ENCODE results near the gene MLNR.

Gene MLNR

GRCh38 chr13:49220036-49220855 is at the start of gene MLNR:
Gene MLNR, plus strand, starts transcription at chr13:49220338. Its CDS starts 0 bp downstream, at chr13:49220338.
- no peak for DNase-seq (ENCODE audit: low read depth)

- DNase-seq (ENCODE audit: low read depth): no peak
These were observed 48.8 kb upstream of the MLNR start for GRCh38 chr13:49171359-49171758.

GRCh38 chr13:49183672-49184325 is 36.3 kb upstream of the MLNR start:
- no peak for DNase-seq (ENCODE audit: low read depth)

GRCh38 chr13:49184621-49185020 is 35.5 kb upstream of the MLNR start:
- no peak for DNase-seq (ENCODE audit: low read depth)

GRCh38 chr13:49185264-49185663 is 34.9 kb upstream of the MLNR start:
- no peak for DNase-seq (ENCODE audit: low read depth)

GRCh38 chr13:49190901-49191300 is 29.2 kb upstream of the MLNR start:
- no peak for DNase-seq (ENCODE audit: low read depth)

- no peak for DNase-seq (ENCODE audit: low read depth)
These were observed 13.5 kb upstream of the MLNR start for GRCh38 chr13:49206641-49207040.

- DNase-seq (ENCODE audit: low read depth): no peak
These were observed 11.5 kb upstream of the MLNR start for GRCh38 chr13:49208619-49209018.

- no peak for DNase-seq (ENCODE audit: low read depth)
These were observed 10.0 kb upstream of the MLNR start for GRCh38 chr13:49210114-49210513.

GRCh38 chr13:49210669-49211068 is 9.5 kb upstream of the MLNR start:
- DNase-seq (ENCODE audit: low read depth): no peak

- DNase-seq (ENCODE audit: low read depth): no peak
These were observed 6.6 kb upstream of the MLNR start for GRCh38 chr13:49213539-49213938.

GRCh38 chr13:49213997-49214916 is 5.9 kb upstream of the MLNR start:
- DNase-seq (ENCODE audit: low read depth): no peak

- no peak for DNase-seq (ENCODE audit: low read depth)
These were observed 5.2 kb upstream of the MLNR start for GRCh38 chr13:49214917-49215376.

GRCh38 chr13:49216334-49216733 is 3.8 kb upstream of the MLNR start:
- DNase-seq (ENCODE audit: low read depth): no peak

- no peak for DNase-seq (ENCODE audit: low read depth)
These were observed 2.1 kb upstream of the MLNR start for GRCh38 chr13:49217962-49218492.

- no peak for DNase-seq (ENCODE audit: low read depth)
These were observed 1.6 kb upstream of the MLNR start for GRCh38 chr13:49218493-49219051.

- DNase-seq (ENCODE audit: low read depth): no peak
These were observed 497 bp upstream of the MLNR start for GRCh38 chr13:49219647-49220035.

- no peak for DNase-seq (ENCODE audit: low read depth)
These were observed 885 bp downstream of the MLNR start for GRCh38 chr13:49220856-49221589.

- DNase-seq (ENCODE audit: low read depth): no peak
These were observed 1.4 kb downstream of the MLNR start for GRCh38 chr13:49221590-49221965.

GRCh38 chr13:49225223-49226042 is 5.3 kb downstream of the MLNR start:
- no peak for DNase-seq (ENCODE audit: low read depth)
